Endodermal cell (in vitro differentiated cells): ENCODE measurements around the gene MLN. TPM values are rescaled to one million over a fixed set of nuclear protein-coding genes. Genes with fewer than 3 reads are reported as not detected.

Experiments used
- DNase-seq: peaks from one replicate; pipeline ENCODE4 v3.0.0-alpha.2; 2017
- H3K27ac ChIP-seq: 2 replicates; pipeline ENCODE4 v1.5.1; 2013; ENCODE audit warnings: mild to moderate bottlenecking, low read depth, low read length, moderate library complexity
- H3K27me3 ChIP-seq: 2 replicates; pipeline ENCODE4 v1.6.1; 2013; ENCODE audit warnings: mild to moderate bottlenecking, low read length, moderate library complexity; ENCODE audit not compliant: insufficient read depth, control insufficient read depth, poor library complexity, severe bottlenecking
- H3K36me3 ChIP-seq: 2 replicates; pipeline ENCODE4 v1.7.0; 2013; ENCODE audit warnings: mild to moderate bottlenecking, low read length, moderate library complexity; ENCODE audit not compliant: control insufficient read depth, insufficient read depth
- H3K4me1 ChIP-seq: one replicate; pipeline ENCODE4 v1.7.0; 2013; ENCODE audit warnings: low read length; ENCODE audit not compliant: control insufficient read depth, insufficient read depth
- H3K4me3 ChIP-seq: 2 replicates; pipeline ENCODE4 v1.5.1; 2013; ENCODE audit warnings: mild to moderate bottlenecking, low read length, moderate library complexity
- H3K9ac ChIP-seq: 2 replicates; pipeline ENCODE4 v1.6.1; 2013; ENCODE audit warnings: mild to moderate bottlenecking, low read length, moderate library complexity; ENCODE audit not compliant: poor library complexity, severe bottlenecking; ENCODE audit errors: extremely low read depth
- H3K9me3 ChIP-seq: 2 replicates; pipeline ENCODE4 v1.6.1; 2013; ENCODE audit warnings: mild to moderate bottlenecking, low read length, moderate library complexity; ENCODE audit not compliant: control insufficient read depth
- H3K27ac Mint-ChIP-seq: 2 replicates; pipeline ENCODE4 v1.8.0; 2020; ENCODE audit warnings: mixed read lengths
- H3K27me3 Mint-ChIP-seq: 2 replicates; pipeline ENCODE4 v1.8.0; 2021; ENCODE audit warnings: mild to moderate bottlenecking, mixed read lengths; ENCODE audit not compliant: insufficient read depth
- H3K36me3 Mint-ChIP-seq: 2 replicates; pipeline ENCODE4 v1.8.0; 2020; ENCODE audit warnings: low read depth, mixed read lengths
- H3K4me1 Mint-ChIP-seq: 2 replicates; pipeline ENCODE4 v1.8.0; 2020; ENCODE audit warnings: mixed read lengths
- H3K4me3 Mint-ChIP-seq: 2 replicates; pipeline ENCODE4 v1.8.0; 2020; ENCODE audit warnings: mild to moderate bottlenecking, moderate library complexity, mixed read lengths
- H3K9me3 Mint-ChIP-seq: 2 replicates; pipeline ENCODE4 v1.8.0; 2020; ENCODE audit warnings: mild to moderate bottlenecking, mixed read lengths
- CTCF ChIP-seq: fragments of 200-600 bp; sonication (generic); conservative IDR thresholded peaks from 2 replicates; pipeline ENCODE4 v1.5.0; 2021; ENCODE audit warnings: antibody characterized with exemption, mild to moderate bottlenecking
- WGBS, 2 experiments: methylation state at CpG; one replicate each; pipeline versions ENCODE4 v1.1.5 to v1.1.7; 2013; ENCODE audit warnings: missing lambda C conversion rate in 2 of 2, mixed read lengths in 1 of 2; ENCODE audit not compliant: insufficient coverage in 1 of 2, insufficient read length in 1 of 2; 5-methylcytosine and 5-hydroxymethylcytosine counted together
- total RNA-seq, 2 donors: library from RNA; stranded (reverse); fragmentation: NEBNext Ultra II Directional in 1 of 2; extraction: Animal tissue kit (Norgen Biotek cat#: 25700) in 1 of 2; gene quantifications; 2 replicates in 1 of 2; 3 replicates in 1 of 2; pipeline ENCODE4 v1.2.1, GENCODE V29; 2021

MLN gene
- total RNA-seq, 2 donors from 2014 or later, result not detected

DNA sequence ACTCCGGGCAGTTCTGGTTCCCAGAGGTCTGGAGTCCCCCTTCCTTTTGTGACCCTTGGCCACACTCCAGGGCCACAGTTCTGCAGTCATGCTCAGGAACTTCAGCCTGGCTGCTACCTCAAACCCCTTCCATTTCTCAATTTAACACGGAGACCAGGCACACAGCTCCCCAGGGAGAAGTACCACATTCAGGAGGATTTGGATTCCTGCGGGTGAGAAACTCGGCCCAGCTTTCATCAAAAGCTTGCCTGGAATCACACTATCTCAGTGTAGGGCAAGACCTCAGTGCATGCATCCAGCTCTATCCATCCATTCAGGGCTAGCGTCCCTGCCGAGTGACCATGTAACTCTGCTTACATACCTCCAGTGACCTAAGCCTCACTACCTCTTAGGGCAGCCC lies 40.3 kb downstream of the MLN start:
- WGBS, 2 experiments, result 88 to 92% methylated on average over 4 to 6 of the region's 6 CpGs

DNA sequence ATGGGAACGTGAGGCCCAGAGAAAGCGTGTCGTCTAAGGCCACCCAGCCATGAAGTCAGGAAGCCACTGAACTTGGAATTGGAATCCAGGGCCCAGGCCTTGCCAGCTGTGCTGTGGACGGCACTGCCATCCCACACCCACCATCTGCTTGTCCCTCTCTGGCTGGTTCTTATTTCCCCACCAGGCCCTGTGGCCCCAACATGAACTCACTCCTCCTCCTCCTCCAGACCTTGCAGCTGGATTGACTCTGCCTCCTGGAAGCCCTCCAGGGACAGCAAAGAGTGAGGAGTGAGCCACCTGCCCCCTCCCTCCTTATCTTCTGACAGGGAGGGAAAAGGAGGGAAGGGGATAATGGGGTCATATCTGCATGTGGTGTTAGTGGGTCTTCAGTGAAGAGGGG lies 41.1 kb downstream of the MLN start:
- Mint-ChIP-seq H3K27ac (no peak overlapping the region), H3K36me3 (no peaks in the 10 kb centered on the region), H3K4me3 (no peak overlapping the region), H3K9me3 (peaks cover 6% of the 10 kb centered on the region), H3K4me1 (no peaks in the 10 kb centered on the region), H3K27me3 (peaks cover 5% of the 10 kb centered on the region)
- H3K9me3 ChIP-seq, result no peaks in the 10 kb centered on the region
- H3K27me3 ChIP-seq, result no peaks in the 10 kb centered on the region
- no peak overlapping the region for H3K4me3 ChIP-seq
- H3K4me1 ChIP-seq, result no peaks in the 10 kb centered on the region
- DNase-seq, result no peak
- no peak overlapping the region for H3K27ac ChIP-seq
- no peak overlapping the region for H3K9ac ChIP-seq
- H3K36me3 ChIP-seq, result no peaks in the 10 kb centered on the region
- 95 to 100% methylated on average over 3 to 4 of the region's 4 CpGs for WGBS, 2 experiments
- no peak for TF ChIP-seq CTCF

More for the DNA sequence above, 40.3 kb downstream of the MLN start:
- no peak for DNase-seq
- Mint-ChIP-seq H3K27ac (peak overlapping the region; percentile 10), H3K9me3 (peaks cover 6% of the 10 kb centered on the region), H3K27me3 (peaks cover 8% of the 10 kb centered on the region), H3K4me3 (no peak overlapping the region), H3K36me3 (no peaks in the 10 kb centered on the region), H3K4me1 (no peaks in the 10 kb centered on the region)
- no peaks in the 10 kb centered on the region for H3K4me1 ChIP-seq
- H3K9ac ChIP-seq, result no peak overlapping the region
- no peaks in the 10 kb centered on the region for H3K27me3 ChIP-seq
- TF ChIP-seq CTCF, result no peak
- no peaks in the 10 kb centered on the region for H3K9me3 ChIP-seq
- no peak overlapping the region for H3K4me3 ChIP-seq
- H3K36me3 ChIP-seq, result no peaks in the 10 kb centered on the region
- no peak overlapping the region for H3K27ac ChIP-seq

- TF ChIP-seq CTCF, result peak; percentile 79
- DNase-seq, result peak; percentile 87
- H3K27ac Mint-ChIP-seq, result peak overlapping the region; percentile 64
- H3K27me3 Mint-ChIP-seq, result peaks cover 5% of the 10 kb centered on the region
- H3K4me3 ChIP-seq, result no peak overlapping the region
- H3K4me3 Mint-ChIP-seq, result no peak overlapping the region
- 76 to 79% methylated on average over 5 to 7 of the region's 7 CpGs for WGBS, 2 experiments
- no peaks in the 10 kb centered on the region for H3K9me3 ChIP-seq
- H3K36me3 Mint-ChIP-seq, result no peaks in the 10 kb centered on the region
- no peaks in the 10 kb centered on the region for H3K4me1 Mint-ChIP-seq
- no peak overlapping the region for H3K9ac ChIP-seq
- peaks cover 4% of the 10 kb centered on the region for H3K9me3 Mint-ChIP-seq
- H3K36me3 ChIP-seq, result no peaks in the 10 kb centered on the region
- no peaks in the 10 kb centered on the region for H3K27me3 ChIP-seq
- H3K27ac ChIP-seq, result peak overlapping the region; percentile 24
- H3K4me1 ChIP-seq, result no peaks in the 10 kb centered on the region
Measured at GRCh38 chr6:33761922-33762629, 41.7 kb downstream of the MLN start.
